HUES6 (cell line): ENCODE data around the gene ATP2B2.

Experiments used
- H3K27ac ChIP-seq: 2 replicates; pipeline ENCODE4 v1.7.0; 2013; ENCODE audit warnings: low read depth, mild to moderate bottlenecking, low read length, inconsistent platforms
- H3K27me3 ChIP-seq: 2 replicates; pipeline ENCODE4 v1.6.1; 2013; ENCODE audit warnings: low read length; ENCODE audit not compliant: control insufficient read depth, insufficient read depth
- H3K36me3 ChIP-seq: 2 replicates; pipeline ENCODE4 v1.6.1; 2013; ENCODE audit warnings: low read length; ENCODE audit not compliant: control insufficient read depth, insufficient read depth
- H3K4me1 ChIP-seq: 2 replicates; pipeline ENCODE4 v1.6.1; 2013; ENCODE audit warnings: low read length; ENCODE audit not compliant: control insufficient read depth, insufficient read depth
- H3K4me3 ChIP-seq: 2 replicates; pipeline ENCODE4 v1.5.1; 2013; ENCODE audit warnings: low read depth, low read length
- H3K9ac ChIP-seq: one replicate; pipeline ENCODE4 v1.6.1; 2013; ENCODE audit warnings: mild to moderate bottlenecking, low read length
- H3K9me3 ChIP-seq: 2 replicates; pipeline ENCODE4 v1.6.1; 2013; ENCODE audit warnings: low read depth, low read length; ENCODE audit not compliant: control insufficient read depth, insufficient read depth

The ATP2B2 gene

GRCh38 chr3:10315771-10316344 lies 189.5 kb downstream of the ATP2B2 start:
- H3K36me3 ChIP-seq = peaks cover 81% of the 10 kb centered on the region
- no peaks in the 10 kb centered on the region for H3K4me1 ChIP-seq
- no peaks in the 10 kb centered on the region for H3K9me3 ChIP-seq
- H3K27ac ChIP-seq = no peak overlapping the region
- H3K4me3 ChIP-seq = no peak overlapping the region
- H3K27me3 ChIP-seq = no peaks in the 10 kb centered on the region
- H3K9ac ChIP-seq = no peak overlapping the region

GRCh38 chr3:10315101-10315500 lies 190.3 kb downstream of the ATP2B2 start:
- Histone ChIP-seq H3K4me3 (no peak overlapping the region), H3K36me3 (peaks cover 88% of the 10 kb centered on the region), H3K9me3 (no peaks in the 10 kb centered on the region), H3K27me3 (no peaks in the 10 kb centered on the region), H3K27ac (no peak overlapping the region), H3K9ac (no peak overlapping the region), H3K4me1 (no peaks in the 10 kb centered on the region)

- H3K9me3 ChIP-seq = no peaks in the 10 kb centered on the region
- H3K36me3 ChIP-seq = peaks cover 96% of the 10 kb centered on the region
- no peak overlapping the region for H3K4me3 ChIP-seq
- H3K27me3 ChIP-seq = no peaks in the 10 kb centered on the region
- no peaks in the 10 kb centered on the region for H3K4me1 ChIP-seq
- no peak overlapping the region for H3K9ac ChIP-seq
- H3K27ac ChIP-seq = no peak overlapping the region
Measured at GRCh38 chr3:10312861-10313260, 192.5 kb downstream of the ATP2B2 start.

- no peaks in the 10 kb centered on the region for H3K9me3 ChIP-seq
- peaks cover 96% of the 10 kb centered on the region for H3K36me3 ChIP-seq
- no peaks in the 10 kb centered on the region for H3K4me1 ChIP-seq
- H3K27me3 ChIP-seq = no peaks in the 10 kb centered on the region
- H3K4me3 ChIP-seq = no peak overlapping the region
- no peak overlapping the region for H3K27ac ChIP-seq
- no peak overlapping the region for H3K9ac ChIP-seq
Measured at GRCh38 chr3:10312391-10312790, 193.0 kb downstream of the ATP2B2 start.

GRCh38 chr3:10311710-10312109 lies 193.7 kb downstream of the ATP2B2 start:
- Histone ChIP-seq H3K4me1 (no peaks in the 10 kb centered on the region), H3K9me3 (no peaks in the 10 kb centered on the region), H3K4me3 (no peak overlapping the region), H3K9ac (no peak overlapping the region), H3K27ac (no peak overlapping the region), H3K27me3 (no peaks in the 10 kb centered on the region), H3K36me3 (peaks cover 96% of the 10 kb centered on the region)

GRCh38 chr3:10310578-10310977 lies 194.8 kb downstream of the ATP2B2 start:
- Histone ChIP-seq H3K9ac (no peak overlapping the region), H3K27me3 (no peaks in the 10 kb centered on the region), H3K36me3 (peaks cover 96% of the 10 kb centered on the region), H3K9me3 (no peaks in the 10 kb centered on the region), H3K4me3 (no peak overlapping the region), H3K4me1 (no peaks in the 10 kb centered on the region), H3K27ac (no peak overlapping the region)

- H3K4me3 ChIP-seq = no peak overlapping the region
- H3K27me3 ChIP-seq = no peaks in the 10 kb centered on the region
- no peak overlapping the region for H3K9ac ChIP-seq
- no peaks in the 10 kb centered on the region for H3K9me3 ChIP-seq
- no peaks in the 10 kb centered on the region for H3K4me1 ChIP-seq
- H3K36me3 ChIP-seq = peaks cover 97% of the 10 kb centered on the region
- no peak overlapping the region for H3K27ac ChIP-seq
Measured at GRCh38 chr3:10309736-10310135, 195.7 kb downstream of the ATP2B2 start.

- Histone ChIP-seq H3K9me3 (no peaks in the 10 kb centered on the region), H3K27me3 (no peaks in the 10 kb centered on the region), H3K4me3 (no peak overlapping the region), H3K27ac (no peak overlapping the region), H3K9ac (no peak overlapping the region), H3K4me1 (no peaks in the 10 kb centered on the region), H3K36me3 (peaks cover 97% of the 10 kb centered on the region)
Measured at GRCh38 chr3:10308678-10309077, 196.7 kb downstream of the ATP2B2 start.

- Histone ChIP-seq H3K9me3 (no peaks in the 10 kb centered on the region), H3K4me1 (no peaks in the 10 kb centered on the region), H3K36me3 (peaks cover 95% of the 10 kb centered on the region), H3K27ac (no peak overlapping the region), H3K27me3 (no peaks in the 10 kb centered on the region), H3K9ac (no peak overlapping the region), H3K4me3 (no peak overlapping the region)
Measured at GRCh38 chr3:10306156-10306555, 199.2 kb downstream of the ATP2B2 start.

- Histone ChIP-seq H3K27ac (no peak overlapping the region), H3K4me1 (no peaks in the 10 kb centered on the region), H3K9ac (no peak overlapping the region), H3K9me3 (no peaks in the 10 kb centered on the region), H3K27me3 (no peaks in the 10 kb centered on the region), H3K36me3 (peaks cover 95% of the 10 kb centered on the region), H3K4me3 (no peak overlapping the region)
Measured at GRCh38 chr3:10305331-10305902, 200.0 kb downstream of the ATP2B2 start.

- Histone ChIP-seq H3K36me3 (peaks cover 96% of the 10 kb centered on the region), H3K4me3 (no peak overlapping the region), H3K4me1 (no peaks in the 10 kb centered on the region), H3K27me3 (no peaks in the 10 kb centered on the region), H3K9me3 (no peaks in the 10 kb centered on the region), H3K27ac (no peak overlapping the region), H3K9ac (no peak overlapping the region)
Measured at GRCh38 chr3:10304905-10305304, 200.5 kb downstream of the ATP2B2 start.
